Activated T-cell treated with anti-CD3 and anti-CD28 coated beads, Interleukin-2, amount 50 U/mL, for 4 hours (primary cell): ENCODE results near the gene RTN4R. TPM values are rescaled to one million over a fixed set of nuclear protein-coding genes. Genes with fewer than 3 reads are reported as not detected.
"Not testable (repeated sequence)": the region's sequence is repeated elsewhere in the genome, so short reads cannot be mapped to it uniquely, and the experiment has no call there.

Experiments
- ATAC-seq, 2 donors: fragments of 200-7000 bp; cut with Tn5 transposase; one replicate each; pipeline ENCODE4 v1.10.0; 2021
- DNase-seq: peaks from one replicate; pipeline ENCODE4 v3.0.0-alpha.2; 2020
- H3K27me3 Mint-ChIP-seq: one replicate; pipeline ENCODE4 v1.8.0; 2021; ENCODE audit warnings: low read depth, mixed read lengths
- H3K36me3 Mint-ChIP-seq: one replicate; pipeline ENCODE4 v1.8.0; 2022; ENCODE audit warnings: mixed read lengths; ENCODE audit not compliant: insufficient read depth
- H3K4me1 Mint-ChIP-seq: one replicate; pipeline ENCODE4 v1.8.0; 2021; ENCODE audit warnings: low read depth, mixed read lengths
- H3K4me3 Mint-ChIP-seq: one replicate; pipeline ENCODE4 v1.8.0; 2021; ENCODE audit warnings: mild to moderate bottlenecking, moderate library complexity, mixed read lengths
- H3K9me3 Mint-ChIP-seq: one replicate; pipeline ENCODE4 v1.8.0; 2021; ENCODE audit warnings: mixed read lengths
- total RNA-seq, 3 donors: library from RNA; stranded (reverse); gene quantifications; one replicate each; pipeline ENCODE4 v1.2.1, GENCODE V29; 2021

Gene RTN4R
- total RNA-seq, 3 donors from 2014 or later = 0.89 to 1.4 (median 1.0) TPM

GRCh38 chr22:20263404-20264281 is 4.5 kb downstream of the RTN4R start:
- not testable (repeated sequence) for H3K36me3 Mint-ChIP-seq, ATAC-seq, DNase-seq, H3K27me3 Mint-ChIP-seq, H3K9me3 Mint-ChIP-seq, H3K4me3 Mint-ChIP-seq, H3K4me1 Mint-ChIP-seq

GRCh38 chr22:20262582-20263147 is 5.5 kb downstream of the RTN4R start:
- Mint-ChIP-seq H3K4me3 (no peak overlapping the region), H3K9me3 (no peaks in the 10 kb centered on the region), H3K27me3 (no peaks in the 10 kb centered on the region), H3K4me1 (peaks cover 3% of the 10 kb centered on the region), H3K36me3 (no peaks in the 10 kb centered on the region)
- ATAC-seq (no peak), DNase-seq (no peak)

DNA sequence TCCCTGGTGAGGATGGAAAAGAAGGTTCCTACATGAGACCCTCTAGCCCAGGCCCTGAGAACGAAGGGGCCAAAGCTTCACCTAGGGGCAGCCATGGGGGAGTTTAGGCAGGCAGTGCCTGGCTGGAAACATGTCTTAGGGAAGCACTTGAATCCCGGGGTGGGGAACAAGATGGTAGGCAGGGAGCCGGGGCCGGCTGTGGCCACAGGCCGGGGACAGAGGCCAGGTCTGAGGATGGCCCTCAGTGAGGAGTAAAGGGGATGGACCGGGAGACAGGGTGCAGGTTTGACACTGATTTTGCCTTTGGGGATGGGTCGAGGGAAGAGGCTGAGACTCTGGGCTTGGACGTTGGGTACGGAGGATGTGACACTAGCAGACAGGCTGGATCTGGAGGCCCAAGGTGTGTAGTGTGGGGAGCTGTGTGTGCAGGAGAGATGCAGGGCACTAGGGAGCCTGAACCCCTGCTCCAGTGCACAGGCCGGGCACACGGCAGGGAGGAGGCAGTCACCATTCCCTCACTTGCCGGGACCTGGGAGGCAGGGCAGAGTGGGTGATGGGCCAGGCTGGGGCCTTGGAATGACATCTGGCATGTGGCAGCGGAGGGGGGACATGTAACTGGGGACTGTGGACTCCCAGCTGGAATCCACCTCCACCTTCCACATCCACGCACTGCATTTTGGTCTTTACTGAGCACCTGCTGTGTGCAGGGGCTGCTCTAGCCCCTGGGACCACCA is 6.1 kb downstream of the RTN4R start:
- Mint-ChIP-seq H3K27me3 (no peaks in the 10 kb centered on the region), H3K36me3 (no peaks in the 10 kb centered on the region), H3K9me3 (no peaks in the 10 kb centered on the region), H3K4me1 (peaks cover 3% of the 10 kb centered on the region), H3K4me3 (no peak overlapping the region)
- ATAC-seq (no peak), DNase-seq (no peak)

DNA sequence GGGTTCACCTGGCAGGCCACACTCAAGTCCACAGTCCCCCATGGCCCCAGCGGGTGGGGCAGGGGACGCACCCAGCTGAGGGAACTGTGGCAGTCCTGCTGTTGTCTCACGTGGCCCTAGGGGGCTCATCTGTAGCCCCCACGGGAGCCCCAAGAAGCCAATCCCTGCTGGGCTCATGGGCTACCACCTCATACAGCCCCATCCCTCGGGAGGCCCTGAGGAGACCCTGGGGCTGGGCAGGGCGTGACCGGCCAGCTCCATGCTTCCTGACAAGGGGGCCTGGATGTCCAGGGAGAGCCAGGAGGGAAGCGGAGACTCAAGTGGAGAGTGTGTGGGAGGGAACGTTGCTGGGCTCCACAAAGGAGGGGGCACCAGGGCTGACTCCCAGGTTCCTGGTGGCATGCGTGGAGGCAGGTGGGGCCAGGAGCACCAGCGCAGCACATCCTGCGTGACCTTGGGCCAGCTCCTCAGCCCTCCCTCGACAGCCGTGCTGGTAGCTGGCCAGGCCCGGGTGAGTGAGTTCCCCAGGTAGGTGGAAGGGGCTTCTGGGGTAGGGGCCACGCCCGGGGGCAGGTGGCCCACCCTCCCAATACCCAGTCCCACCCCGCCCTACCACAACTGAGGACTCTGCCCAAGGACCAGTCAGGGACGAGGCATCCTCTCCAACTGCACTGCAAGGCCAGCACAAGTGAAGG is 7.9 kb downstream of the RTN4R start:
- H3K27me3 Mint-ChIP-seq = no peaks in the 10 kb centered on the region
- no peaks in the 10 kb centered on the region for H3K36me3 Mint-ChIP-seq
- no peak for ATAC-seq
- no peaks in the 10 kb centered on the region for H3K4me1 Mint-ChIP-seq
- no peak for DNase-seq
- H3K4me3 Mint-ChIP-seq = no peak overlapping the region
- no peaks in the 10 kb centered on the region for H3K9me3 Mint-ChIP-seq

DNA sequence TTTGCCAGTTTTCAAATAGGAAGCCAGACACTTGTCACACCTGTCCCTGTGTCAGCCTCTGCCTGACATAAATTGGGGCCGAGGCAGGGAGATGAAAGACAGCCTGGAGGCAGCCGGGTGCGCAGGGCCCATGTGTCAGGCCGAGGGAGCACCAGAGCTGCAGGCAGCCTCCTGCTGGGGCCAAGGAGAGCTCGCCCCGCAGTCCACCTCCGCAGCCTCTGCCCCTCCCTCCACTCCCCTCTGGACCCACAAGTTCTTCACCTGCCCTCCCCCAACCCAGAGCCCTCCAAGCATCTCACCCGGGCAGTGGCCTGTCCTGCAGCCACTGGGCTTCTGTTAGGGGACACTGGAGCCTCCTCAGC is 8.8 kb downstream of the RTN4R start:
- H3K4me1 Mint-ChIP-seq = peaks cover 5% of the 10 kb centered on the region
- no peaks in the 10 kb centered on the region for H3K9me3 Mint-ChIP-seq
- ATAC-seq (no peak), DNase-seq (no peak)
- H3K4me3 Mint-ChIP-seq = no peak overlapping the region
- no peaks in the 10 kb centered on the region for H3K36me3 Mint-ChIP-seq
- H3K27me3 Mint-ChIP-seq = no peaks in the 10 kb centered on the region

GRCh38 chr22:20258584-20259326 is 9.4 kb downstream of the RTN4R start:
- no peaks in the 10 kb centered on the region for H3K36me3 Mint-ChIP-seq
- DNase-seq = peak; percentile 23
- peaks cover 5% of the 10 kb centered on the region for H3K4me1 Mint-ChIP-seq
- no peak for ATAC-seq
- no peaks in the 10 kb centered on the region for H3K27me3 Mint-ChIP-seq
- no peak overlapping the region for H3K4me3 Mint-ChIP-seq
- no peaks in the 10 kb centered on the region for H3K9me3 Mint-ChIP-seq

DNA sequence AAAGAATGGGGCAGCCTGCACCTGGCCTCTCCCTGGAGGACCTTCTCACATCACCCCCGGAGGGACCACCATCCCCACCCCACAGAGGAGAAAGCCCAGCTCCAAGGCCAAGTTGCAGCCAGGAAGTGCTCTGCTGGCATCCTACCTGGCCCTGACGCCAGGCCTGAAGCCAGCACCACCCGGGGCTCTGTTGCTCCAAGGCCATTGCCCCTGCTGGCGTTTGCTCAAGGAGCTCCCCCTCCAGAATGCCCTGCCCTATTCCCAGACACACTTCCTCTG is 10.2 kb downstream of the RTN4R start:
- Mint-ChIP-seq H3K36me3 (no peaks in the 10 kb centered on the region), H3K9me3 (no peaks in the 10 kb centered on the region), H3K27me3 (no peaks in the 10 kb centered on the region), H3K4me3 (no peak overlapping the region), H3K4me1 (peaks cover 7% of the 10 kb centered on the region)
- ATAC-seq (no peak), DNase-seq (no peak)

GRCh38 chr22:20257212-20258020 is 10.7 kb downstream of the RTN4R start:
- DNase-seq (no peak), ATAC-seq (no peak)
- H3K27me3 Mint-ChIP-seq = no peaks in the 10 kb centered on the region
- no peak overlapping the region for H3K4me3 Mint-ChIP-seq
- no peaks in the 10 kb centered on the region for H3K9me3 Mint-ChIP-seq
- no peaks in the 10 kb centered on the region for H3K36me3 Mint-ChIP-seq
- peaks cover 7% of the 10 kb centered on the region for H3K4me1 Mint-ChIP-seq

DNA sequence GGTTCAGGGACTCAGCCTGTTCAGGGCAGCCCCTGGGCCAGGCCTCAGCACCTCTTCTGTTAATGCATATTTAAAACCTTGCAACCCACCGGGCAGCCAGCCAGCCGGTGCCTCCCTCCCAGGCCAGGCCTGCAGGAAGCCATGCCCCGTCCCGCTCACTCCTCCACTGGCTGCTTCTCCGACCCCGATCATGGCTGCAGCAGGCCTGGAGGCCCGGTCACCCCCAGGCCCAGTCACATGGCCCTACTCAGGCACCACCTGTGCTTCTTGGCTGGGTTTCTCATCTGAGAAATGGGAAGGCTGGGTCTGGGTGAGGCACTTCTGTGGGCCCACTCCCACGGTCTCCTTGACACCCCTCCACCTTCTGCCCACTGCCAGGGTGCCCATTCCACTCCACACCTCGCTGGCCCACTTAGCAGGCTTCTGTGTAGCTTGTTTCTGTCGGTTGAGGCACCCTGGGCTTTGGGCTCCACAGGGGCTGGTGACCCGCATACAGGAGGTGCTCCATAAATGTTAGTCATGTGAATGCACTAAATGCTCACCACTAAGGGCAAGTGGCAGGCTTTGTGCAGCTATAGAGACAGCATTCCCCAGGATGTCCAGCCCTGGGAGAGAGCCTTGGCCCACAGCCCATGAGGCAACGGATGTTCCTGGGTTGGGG is 11.4 kb downstream of the RTN4R start:
- Mint-ChIP-seq H3K36me3 (no peaks in the 10 kb centered on the region), H3K4me3 (no peak overlapping the region), H3K9me3 (no peaks in the 10 kb centered on the region), H3K4me1 (peaks cover 7% of the 10 kb centered on the region), H3K27me3 (no peaks in the 10 kb centered on the region)
- ATAC-seq (no peak), DNase-seq (no peak)

- Mint-ChIP-seq H3K27me3 (no peaks in the 10 kb centered on the region), H3K9me3 (no peaks in the 10 kb centered on the region), H3K4me3 (no peak overlapping the region), H3K36me3 (no peaks in the 10 kb centered on the region), H3K4me1 (peaks cover 7% of the 10 kb centered on the region)
- DNase-seq (no peak), ATAC-seq (no peak)
These were observed 12.1 kb downstream of the RTN4R start for GRCh38 chr22:20256027-20256426.

- H3K4me3 Mint-ChIP-seq = no peak overlapping the region
- H3K4me1 Mint-ChIP-seq = peaks cover 7% of the 10 kb centered on the region
- no peaks in the 10 kb centered on the region for H3K27me3 Mint-ChIP-seq
- ATAC-seq (no peak), DNase-seq (no peak)
- no peaks in the 10 kb centered on the region for H3K9me3 Mint-ChIP-seq
- H3K36me3 Mint-ChIP-seq = no peaks in the 10 kb centered on the region
These were observed 12.9 kb downstream of the RTN4R start for GRCh38 chr22:20254975-20255946.

DNA sequence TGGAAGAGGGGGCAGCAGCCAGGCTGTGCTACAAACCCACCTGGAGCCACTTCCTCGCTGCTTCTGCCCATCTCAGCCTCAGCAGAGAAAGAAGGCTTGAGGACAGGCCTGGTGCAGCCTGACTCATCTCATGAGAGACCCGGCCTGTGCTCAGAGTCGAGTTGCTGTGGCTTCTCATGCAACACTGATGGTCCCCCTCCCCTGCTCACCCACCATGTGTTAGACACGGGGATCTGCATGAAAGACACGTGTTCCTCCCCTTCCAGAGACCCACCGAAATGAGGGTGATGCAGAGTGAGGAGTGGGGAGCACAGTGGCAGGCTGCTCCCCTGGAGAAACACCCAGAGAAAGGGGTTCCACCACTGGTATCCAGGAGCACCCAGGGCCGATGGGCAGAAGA is 15.0 kb downstream of the RTN4R start:
- no peaks in the 10 kb centered on the region for H3K9me3 Mint-ChIP-seq
- DNase-seq (no peak), ATAC-seq (no peak)
- H3K27me3 Mint-ChIP-seq = no peaks in the 10 kb centered on the region
- H3K4me1 Mint-ChIP-seq = peaks cover 7% of the 10 kb centered on the region
- no peak overlapping the region for H3K4me3 Mint-ChIP-seq
- no peaks in the 10 kb centered on the region for H3K36me3 Mint-ChIP-seq
